Renal cortex interstitium (tissue), 3 donors: Measurements from ENCODE around the gene NCK1. TPM values are rescaled to one million over a fixed set of nuclear protein-coding genes. Genes with fewer than 3 reads are reported as not detected.

Experiments used
- polyA plus RNA-seq, 3 donors: library from polyadenylated mRNA; unstranded; fragments of 120-200 nt; gene quantifications; one replicate each; pipeline ENCODE4 v1.2.1, GENCODE V29; 2013; ENCODE audit not compliant: insufficient read length in 3 of 3

The NCK1 gene
- polyA plus RNA-seq, 3 donors: 34.5 to 45.2 (median 34.8) TPM

Other genes starting within 250 kb of the NCK1 start
- gene STAG1, start 109.8 kb upstream of the NCK1 start, polyA plus RNA-seq: 10 to 100 TPM; 47.7 to 52.6 (median 49.6) TPM
- gene SLC35G2, start 43.1 kb upstream of the NCK1 start, polyA plus RNA-seq: 1 to 10 TPM; 3.2 to 4.5 (median 3.9) TPM
- gene IL20RB, start 95.8 kb downstream of the NCK1 start, polyA plus RNA-seq: under 1 TPM; 0.30 to 0.56 (median 0.48) TPM